Endothelial cell of umbilical vein (primary cell): Measurements from ENCODE around the gene LGR4.

Source experiments
- CTCF ChIP-seq, 2 donors: IDR thresholded peaks; 1 replicate in 1 of 2; 2 replicates in 1 of 2; pipeline ENCODE4 v1.5.1; 2011; ENCODE audit warnings: low read length in 2 of 2, mild to moderate bottlenecking in 2 of 2, moderate library complexity in 2 of 2, control low read depth in 1 of 2, inconsistent platforms in 1 of 2, low read depth in 1 of 2; ENCODE audit not compliant: insufficient read depth in 1 of 2; ENCODE audit errors: extremely low read depth in 1 of 2
- MAX ChIP-seq: IDR thresholded peaks from 2 replicates; pipeline ENCODE4 v1.6.1; 2011; ENCODE audit not compliant: insufficient read depth, insufficient read length
- POLR2A ChIP-seq: IDR thresholded peaks from 2 replicates; pipeline ENCODE4 v1.6.1; 2012; ENCODE audit warnings: low read depth, mild to moderate bottlenecking, control low read depth, low read length

- TF ChIP-seq CTCF (IDR thresholded peaks at IDR 0.05; ENCODE audit: extremely low read depth in 1 of 2, insufficient read depth in 1 of 2, low read depth in 1 of 2, low read length in 2 of 2) (no peak), MAX (no peak), POLR2A (no peak)
These were observed 144.0 kb downstream of the LGR4 start for GRCh38 chr11:27328614-27329013.
